Keratinocyte (primary cell): ENCODE data around the gene KIF16B. TPM values are rescaled to one million over a fixed set of nuclear protein-coding genes. Genes with fewer than 3 reads are reported as not detected.
"Not testable (repeated sequence)": the region's sequence is repeated elsewhere in the genome, so short reads cannot be mapped to it uniquely, and the experiment has no call there.

ENCODE experiments used
- DNase-seq: peaks from one replicate; pipeline ENCODE4 v3.0.0-alpha.2; 2011; ENCODE audit warnings: low read depth, missing footprints, low spot score
- FAIRE-seq: peaks from 2 replicates; lab custom pipeline; 2011; peaks lifted over from hg19 to GRCh38; lab: Jason Lieb, UNC
- H2AFZ ChIP-seq: 2 replicates; pipeline ENCODE4 v1.6.0; 2012; ENCODE audit warnings: low read length, control low read depth, inconsistent platforms; ENCODE audit not compliant: control insufficient read depth
- H3K27ac ChIP-seq: 2 replicates; pipeline ENCODE4 v1.5.1; 2011; ENCODE audit warnings: low read length; ENCODE audit not compliant: control insufficient read depth, insufficient read depth
- H3K27me3 ChIP-seq: 3 replicates; pipeline ENCODE4 v1.6.0; 2011; ENCODE audit warnings: low read length; ENCODE audit not compliant: control insufficient read depth, insufficient read depth; ENCODE audit errors: extremely low read depth
- H3K36me3 ChIP-seq, 2 experiments: 2 replicates in 1 of 2; 3 replicates in 1 of 2; pipeline ENCODE4 v1.5.1; 2011; ENCODE audit warnings: low read length in 2 of 2, mild to moderate bottlenecking in 1 of 2; ENCODE audit not compliant: control insufficient read depth in 2 of 2, insufficient read depth in 2 of 2; ENCODE audit errors: extremely low read depth in 1 of 2
- H3K4me1 ChIP-seq: 3 replicates; pipeline ENCODE4 v1.5.1; 2011; ENCODE audit warnings: low read length; ENCODE audit not compliant: control insufficient read depth, insufficient read depth; ENCODE audit errors: extremely low read depth
- H3K4me2 ChIP-seq: 3 replicates; pipeline ENCODE4 v1.6.0; 2011; ENCODE audit warnings: low read depth, low read length; ENCODE audit not compliant: control insufficient read depth, insufficient read depth; ENCODE audit errors: extremely low read depth
- H3K4me3 ChIP-seq, 3 experiments: fragments of 200-600 bp in 1 of 3; sonication (generic) in 1 of 3; 2 replicates in 2 of 3; 3 replicates in 1 of 3; pipeline ENCODE4 v1.5.1; 2011 to 2016; ENCODE audit warnings: low read length in 3 of 3, mild to moderate bottlenecking in 3 of 3, control low read depth in 2 of 3, inconsistent platforms in 1 of 3, low read depth in 1 of 3, mixed read lengths in 1 of 3, mixed run types in 1 of 3, moderate library complexity in 1 of 3; ENCODE audit not compliant: control insufficient read depth in 2 of 3, insufficient read depth in 2 of 3; ENCODE audit errors: extremely low read depth in 1 of 3
- H3K79me2 ChIP-seq: 2 replicates; pipeline ENCODE4 v1.6.0; 2012; ENCODE audit warnings: low read length; ENCODE audit not compliant: control insufficient read depth, insufficient read depth
- H3K9ac ChIP-seq: 3 replicates; pipeline ENCODE4 v1.6.0; 2011; ENCODE audit warnings: low read length; ENCODE audit not compliant: control insufficient read depth, insufficient read depth; ENCODE audit errors: extremely low read depth
- H3K9me1 ChIP-seq: 3 replicates; pipeline ENCODE4 v1.6.0; 2011; ENCODE audit warnings: low read length; ENCODE audit not compliant: control insufficient read depth, insufficient read depth; ENCODE audit errors: extremely low read depth
- H3K9me3 ChIP-seq: 2 replicates; pipeline ENCODE4 v1.5.1; 2012; ENCODE audit warnings: low read depth, low read length; ENCODE audit not compliant: control insufficient read depth
- H4K20me1 ChIP-seq: 3 replicates; pipeline ENCODE4 v1.6.0; 2011; ENCODE audit warnings: low read length; ENCODE audit not compliant: control insufficient read depth, insufficient read depth; ENCODE audit errors: extremely low read depth
- CTCF ChIP-seq, 3 experiments: IDR thresholded peaks in 1 of 3; conservative IDR thresholded peaks in 1 of 3; optimal IDR thresholded peaks in 1 of 3; 2 replicates in 2 of 3; 3 replicates in 1 of 3; pipeline versions ENCODE3 to v1.5.1; 2011; ENCODE audit warnings: low read length in 3 of 3, mild to moderate bottlenecking in 3 of 3, moderate library complexity in 2 of 3, control low read depth in 1 of 3, inconsistent platforms in 1 of 3; ENCODE audit not compliant: insufficient read depth in 2 of 3; ENCODE audit errors: extremely low read depth in 1 of 3
- EZH2 ChIP-seq: IDR thresholded peaks from one replicate; pipeline ENCODE4 v1.6.1; 2012; ENCODE audit warnings: inconsistent platforms, mild to moderate bottlenecking, low read length, moderate library complexity
- dilution Hi-C: fragments of 300-500 bp; cut with MboI; formaldehyde crosslinking; loops from one replicate; pipeline ENCODE4 v1.7.0; 2020; ENCODE audit warnings: low sequenced_read_pairs; ENCODE audit not compliant: extremely low pct_ligation_motif_present
- polyA plus RNA-seq, 5 experiments: library from polyadenylated mRNA; depleted of rRNA in 3 of 5; stranded (reverse) in 3 of 5; stranded (forward) in 1 of 5; unstranded in 1 of 5; fragments of >200 nt; gene quantifications; 1 replicate in 1 of 5; 2 replicates in 3 of 5; 3 replicates in 1 of 5; pipeline versions ENCODE4 v1.2.1 to v1.2.3, GENCODE V29; 2011 to 2012; ENCODE audit warnings: missing spikeins in 2 of 5, low read depth in 1 of 5, low replicate concordance in 1 of 5

The KIF16B gene
- polyA plus RNA-seq, 1 donor (not counting 4 experiments of a cell fraction or from before 2014, with no cell fraction given), result 16.1 TPM

GRCh38 chr20:16596991-16597390, 23.7 kb upstream of the KIF16B start:
- dilution Hi-C loops, result no loop called here

GRCh38 chr20:16596404-16596803, 23.2 kb upstream of the KIF16B start:
- H3K9me3 ChIP-seq, H3K27me3 ChIP-seq, H3K4me1 ChIP-seq, FAIRE-seq, H3K36me3 ChIP-seq, H3K4me2 ChIP-seq, dilution Hi-C loops, DNase-seq, H3K4me3 ChIP-seq, H3K27ac ChIP-seq, H3K9me1 ChIP-seq, H4K20me1 ChIP-seq, H2AFZ ChIP-seq, H3K79me2 ChIP-seq, H3K9ac ChIP-seq: not testable (repeated sequence)

More at GRCh38 chr20:16596991-16597390, 23.7 kb upstream of the KIF16B start:
- no peak overlapping the region for H3K4me3 ChIP-seq
- H3K27me3 ChIP-seq, result no peaks in the 10 kb centered on the region
- no peaks in the 10 kb centered on the region for H3K79me2 ChIP-seq
- H3K9me1 ChIP-seq, result no peaks in the 10 kb centered on the region
- no peak overlapping the region for H3K27ac ChIP-seq
- no peak overlapping the region for H2AFZ ChIP-seq
- TF ChIP-seq EZH2 (no peak), CTCF (optimal IDR thresholded peaks at IDR 0.05 in 1 of 3, IDR thresholded peaks at IDR 0.05 in 1 of 3, conservative IDR thresholded peaks at IDR 0.05 in 1 of 3; ENCODE audit: extremely low read depth in 1 of 3, insufficient read depth in 2 of 3, low read length in 3 of 3) (no peak)
- H3K36me3 ChIP-seq, result no peaks in the 10 kb centered on the region
- H3K4me2 ChIP-seq, result no peak overlapping the region
- H3K4me1 ChIP-seq, result no peaks in the 10 kb centered on the region
- H3K9ac ChIP-seq, result no peak overlapping the region
- FAIRE-seq (no peak), DNase-seq (no peak)
- H4K20me1 ChIP-seq, result no peaks in the 10 kb centered on the region
- H3K9me3 ChIP-seq, result no peaks in the 10 kb centered on the region

- H3K27me3 ChIP-seq, result no peaks in the 10 kb centered on the region
- H3K4me3 ChIP-seq, result no peak overlapping the region
- H3K27ac ChIP-seq, result no peak overlapping the region
- no peaks in the 10 kb centered on the region for H4K20me1 ChIP-seq
- TF ChIP-seq EZH2 (no peak), CTCF (optimal IDR thresholded peaks at IDR 0.05 in 1 of 3, IDR thresholded peaks at IDR 0.05 in 1 of 3, conservative IDR thresholded peaks at IDR 0.05 in 1 of 3; ENCODE audit: extremely low read depth in 1 of 3, insufficient read depth in 2 of 3, low read length in 3 of 3) (no peak)
- H3K79me2 ChIP-seq, result no peaks in the 10 kb centered on the region
- no peaks in the 10 kb centered on the region for H3K9me3 ChIP-seq
- dilution Hi-C loops, result no loop called here
- no peak overlapping the region for H2AFZ ChIP-seq
- no peaks in the 10 kb centered on the region for H3K36me3 ChIP-seq
- no peak for FAIRE-seq
- no peak for DNase-seq
- no peak overlapping the region for H3K4me2 ChIP-seq
- H3K9ac ChIP-seq, result no peak overlapping the region
- no peaks in the 10 kb centered on the region for H3K9me1 ChIP-seq
- no peaks in the 10 kb centered on the region for H3K4me1 ChIP-seq
Measured at GRCh38 chr20:16595376-16595775, 22.1 kb upstream of the KIF16B start.
